CD4-positive, alpha-beta T cell treated with Interleukin-6 at 100 ng/mL for 8 hours (primary cell): Measurements from ENCODE around the gene BLM.

ENCODE experiments used
- DNase-seq: peaks from one replicate; pipeline ENCODE4 v3.0.0-alpha.2; 2020; ENCODE audit warnings: mixed read lengths, low spot score

Gene BLM

DNA sequence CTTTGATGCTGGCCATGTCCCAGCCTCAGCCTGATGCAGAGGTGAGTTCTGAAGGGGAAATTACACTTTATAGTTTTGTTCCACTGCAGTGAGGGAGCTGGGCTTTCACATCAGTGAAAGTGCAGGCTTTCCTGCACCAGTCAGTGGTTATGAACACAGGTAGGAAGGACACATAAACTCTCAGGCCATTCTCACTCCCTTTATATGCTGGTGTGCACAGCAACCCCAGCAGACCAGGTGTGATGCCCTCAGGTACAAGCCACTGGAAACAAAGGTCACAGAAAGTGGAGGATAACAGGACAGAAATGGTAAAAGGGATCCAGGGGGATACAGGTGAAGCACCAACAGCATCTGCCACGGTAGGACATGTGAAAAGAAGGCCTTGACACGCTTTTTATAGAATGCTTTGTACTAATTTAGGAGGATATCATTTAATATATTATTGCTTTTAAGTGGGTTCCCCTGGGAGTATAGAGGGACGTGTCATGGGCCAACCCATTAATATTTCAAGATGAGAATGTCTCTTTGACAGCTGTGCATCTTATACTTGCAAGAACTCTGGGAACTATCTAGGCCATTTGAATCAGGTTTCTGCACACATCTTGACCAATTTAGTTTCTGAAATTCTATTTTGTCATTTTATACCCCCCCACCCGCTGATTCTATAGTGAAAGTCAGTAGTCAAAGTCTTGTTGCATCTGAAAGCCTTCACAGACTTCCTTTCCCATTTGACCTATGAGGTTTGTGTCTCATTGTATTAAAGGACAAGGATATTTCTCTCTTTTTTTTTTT, 25.0 kb upstream of the BLM start:
- DNase-seq, result no peak

DNA sequence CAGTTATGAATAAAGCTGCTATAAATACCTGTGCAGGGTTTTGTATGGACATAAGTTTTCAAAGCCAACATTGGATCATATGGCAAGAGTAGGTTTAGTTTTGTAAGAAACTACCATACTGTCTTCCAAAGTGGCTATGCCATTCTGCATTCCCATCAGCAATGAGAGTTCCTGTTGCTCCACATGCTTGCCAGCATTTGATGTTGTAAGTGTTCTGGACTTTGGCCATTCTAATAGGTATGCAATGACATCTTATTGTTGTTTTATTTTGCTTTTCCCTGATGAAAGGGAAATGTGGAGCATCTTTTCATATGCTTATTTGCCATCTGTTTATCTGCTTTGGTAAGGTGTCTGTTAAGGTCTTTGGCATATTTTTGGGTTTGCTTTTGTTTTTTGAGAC, 22.2 kb upstream of the BLM start:
- no peak for DNase-seq

GRCh38 chr15:90697175-90697574, 20.0 kb upstream of the BLM start:
- no peak for DNase-seq

DNA sequence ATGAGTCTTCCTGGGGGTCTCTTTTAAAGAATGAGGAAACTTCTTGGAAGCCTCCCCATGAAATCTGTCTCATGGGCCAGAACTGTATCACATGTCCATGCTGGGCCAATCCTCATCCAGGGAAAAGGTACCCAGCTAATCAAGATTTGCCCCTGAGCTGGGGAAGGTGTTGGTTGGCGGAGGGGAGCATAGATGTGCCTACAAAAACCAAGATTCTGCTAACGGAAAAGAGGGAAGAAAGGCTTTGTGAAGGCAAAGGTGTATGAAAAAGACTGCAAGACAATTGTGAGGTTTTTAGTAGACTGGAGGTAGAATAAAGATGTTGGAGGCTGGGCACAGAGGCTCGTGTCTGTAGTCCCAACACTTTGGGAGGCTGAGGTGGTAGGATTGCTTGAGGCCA, 18.5 kb upstream of the BLM start:
- no peak for DNase-seq

DNA sequence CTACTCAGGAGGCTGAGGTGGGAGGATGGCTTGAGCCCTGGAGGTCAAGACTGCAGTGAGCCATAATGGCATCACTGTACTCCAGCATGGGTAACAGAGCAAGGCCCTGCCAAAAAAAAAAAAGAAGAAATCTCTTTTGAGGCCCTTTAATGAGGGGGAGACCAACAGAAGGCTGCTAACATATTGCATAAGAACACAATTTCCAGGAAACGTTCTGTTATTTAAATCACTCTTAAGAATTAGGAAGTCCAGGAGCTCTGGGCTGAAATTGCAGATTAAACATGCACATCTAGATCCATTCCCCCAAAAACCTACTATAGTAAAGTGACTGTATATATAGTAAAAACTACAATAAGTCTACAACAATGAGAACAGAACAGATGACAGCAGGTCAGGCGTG, 16.1 kb upstream of the BLM start:
- no peak for DNase-seq

DNA sequence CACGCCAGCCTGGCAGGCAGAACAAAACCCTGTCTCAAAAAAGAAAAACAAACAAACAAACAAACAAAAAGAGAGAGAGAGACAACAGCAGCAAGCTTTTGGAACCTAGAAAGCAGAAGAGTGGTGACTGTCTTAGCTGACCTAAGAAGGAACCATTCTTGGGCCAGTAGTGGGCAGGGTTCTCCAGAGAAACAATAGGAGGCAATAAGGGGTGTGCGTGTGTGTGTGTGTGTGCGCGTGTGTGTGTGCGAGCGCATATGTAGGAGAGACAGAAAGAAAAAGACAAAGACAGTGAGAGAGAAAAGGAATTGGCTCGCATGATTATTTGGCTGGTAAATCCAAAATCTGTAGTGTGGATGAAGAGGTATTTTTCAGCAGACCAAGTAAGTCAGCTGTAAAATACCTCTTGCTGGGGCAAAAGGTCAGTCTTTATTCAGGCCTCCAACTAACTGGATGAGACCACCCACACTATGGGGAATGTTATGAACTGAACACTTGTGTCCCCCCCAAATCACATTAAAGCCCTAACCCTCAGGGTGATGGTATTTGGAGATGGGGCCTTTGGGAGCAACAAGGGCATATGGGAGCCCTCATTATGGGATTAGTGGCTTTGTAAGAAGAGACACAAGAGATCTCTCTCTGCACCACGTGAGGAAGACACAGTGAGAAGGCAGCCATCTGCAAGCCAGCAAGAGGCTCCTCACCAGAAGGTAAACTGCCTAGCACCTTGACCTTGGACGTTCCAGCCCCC, 15.1 kb upstream of the BLM start:
- DNase-seq, result no peak

GRCh38 chr15:90703455-90703854, 13.7 kb upstream of the BLM start:
- no peak for DNase-seq

DNA sequence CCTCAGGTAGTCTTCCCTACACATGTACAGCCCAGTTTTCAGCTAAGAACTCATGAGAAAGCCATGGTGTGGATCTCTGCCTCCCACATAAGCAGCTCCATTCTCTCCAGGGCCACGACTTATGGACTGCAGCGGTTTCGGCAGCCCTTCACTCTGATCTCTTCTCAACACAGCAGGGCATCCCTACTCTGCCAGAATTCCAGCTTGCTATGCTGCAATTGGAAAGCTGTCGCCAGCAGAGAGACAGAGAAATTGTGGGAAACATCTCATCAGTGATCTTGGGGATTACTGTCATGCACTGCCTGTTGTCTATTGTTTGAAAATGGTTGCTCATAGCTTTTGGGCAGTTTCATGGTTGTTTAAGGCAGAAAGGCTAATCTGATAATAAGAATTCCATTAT, 11.9 kb upstream of the BLM start:
- no peak for DNase-seq

DNA sequence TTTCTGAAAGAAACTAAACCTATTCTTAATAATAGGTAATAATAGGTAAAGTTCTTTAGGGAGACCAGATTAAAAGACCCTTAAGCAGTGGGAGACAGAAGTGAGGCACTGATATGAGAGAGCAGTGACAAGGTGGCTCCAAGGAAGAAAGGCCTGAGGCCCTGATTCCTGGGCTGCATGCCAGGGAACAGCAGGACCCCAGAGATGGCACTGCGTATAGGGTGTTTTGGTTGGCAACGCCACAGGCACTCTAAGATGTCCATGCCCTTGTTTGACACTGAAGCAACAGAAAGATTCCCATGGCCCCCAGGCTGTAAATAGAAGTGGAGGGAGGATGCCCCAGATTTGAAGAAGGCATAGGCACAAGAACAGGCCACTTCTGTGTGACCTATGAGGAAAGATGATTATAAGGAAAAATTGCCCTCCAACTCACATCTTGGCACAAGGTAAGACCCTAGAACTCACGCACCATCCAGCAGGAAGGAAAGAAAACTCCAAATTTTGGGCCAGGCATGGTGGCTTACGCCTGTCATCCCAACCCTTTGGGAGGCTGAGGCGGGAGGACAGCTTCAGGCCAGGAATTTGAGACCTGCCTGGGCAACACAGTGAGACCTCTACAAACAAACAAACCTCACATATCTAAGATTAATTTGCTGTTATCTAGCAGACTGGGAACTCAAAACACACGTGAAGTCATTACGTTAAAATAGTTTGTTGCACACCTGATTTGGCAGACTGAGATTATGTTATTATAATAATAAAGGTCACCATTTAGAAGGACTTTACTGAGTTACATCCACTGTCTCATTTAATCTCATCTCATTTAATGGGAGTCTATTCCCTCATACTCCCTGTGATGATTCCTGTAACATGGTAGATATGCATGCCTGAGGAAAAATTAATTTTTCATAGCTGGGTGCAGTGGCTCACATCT, 10.5 kb upstream of the BLM start:
- DNase-seq, result no peak

GRCh38 chr15:90707489-90707888, 9.7 kb upstream of the BLM start:
- no peak for DNase-seq

- DNase-seq, result no peak
Measured at GRCh38 chr15:90708516-90708915, 8.6 kb upstream of the BLM start.

- no peak for DNase-seq
Measured at GRCh38 chr15:90709278-90709677, 7.9 kb upstream of the BLM start.

GRCh38 chr15:90710436-90711027, 6.6 kb upstream of the BLM start:
- no peak for DNase-seq

DNA sequence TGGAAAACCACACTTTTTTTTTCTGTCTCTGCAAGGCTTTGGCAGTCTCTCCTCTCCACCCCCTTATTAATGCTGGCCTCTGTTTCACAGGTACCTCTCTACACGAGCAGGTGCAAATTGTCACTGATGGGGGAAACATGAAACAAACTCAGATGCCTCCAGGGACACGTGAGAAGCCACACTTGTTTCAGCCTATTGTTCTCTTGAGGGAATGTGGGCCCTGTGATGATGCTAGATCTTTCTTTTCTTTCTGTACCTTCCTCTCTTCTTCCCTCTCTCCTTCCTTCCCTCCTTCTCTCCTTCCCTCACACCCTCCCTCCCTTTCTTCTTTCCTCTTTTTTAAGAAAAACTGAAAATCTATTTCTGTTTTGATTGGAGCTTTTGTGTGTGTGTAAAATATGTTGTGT, 5.7 kb upstream of the BLM start:
- no peak for DNase-seq

DNA sequence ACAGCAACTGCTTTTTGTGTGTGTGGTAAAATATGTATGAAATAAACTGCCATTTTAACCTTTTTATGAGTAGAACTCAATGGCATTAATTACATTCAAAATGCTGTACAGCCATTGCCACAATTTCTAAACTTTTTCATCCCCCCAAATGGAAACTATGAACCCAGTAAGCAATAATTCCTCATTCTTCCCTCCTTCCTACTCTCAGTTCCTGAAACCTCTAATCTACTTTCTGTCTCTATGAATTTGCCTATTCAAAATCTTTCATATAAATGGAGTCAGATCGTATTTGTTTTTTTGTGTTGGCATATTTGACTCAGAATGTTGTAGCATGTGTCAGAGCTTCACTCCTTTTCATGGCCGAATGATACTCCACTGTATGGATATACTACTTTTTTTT, 5.3 kb upstream of the BLM start:
- DNase-seq, result no peak

DNA sequence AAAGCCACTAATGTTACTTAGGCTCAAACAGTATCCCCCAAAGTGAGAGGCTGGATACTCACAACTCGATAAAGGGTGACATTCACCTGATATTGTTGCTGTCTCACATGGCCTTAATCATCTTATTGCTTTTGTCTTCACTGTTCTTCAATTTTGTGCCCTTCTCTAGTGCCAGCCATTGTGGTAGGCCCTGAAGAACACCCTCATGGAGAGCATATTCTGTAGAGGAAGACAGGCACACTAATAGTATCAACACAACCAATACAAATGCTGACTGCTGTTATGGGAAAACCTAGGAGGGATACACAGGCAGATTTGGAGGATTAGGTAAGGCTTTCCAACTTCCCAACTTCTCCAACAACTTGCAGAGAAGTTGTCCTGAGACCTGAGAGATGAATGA, 4.1 kb upstream of the BLM start:
- no peak for DNase-seq

GRCh38 chr15:90716317-90716975, 700 bp upstream of the BLM start:
- no peak for DNase-seq

DNA sequence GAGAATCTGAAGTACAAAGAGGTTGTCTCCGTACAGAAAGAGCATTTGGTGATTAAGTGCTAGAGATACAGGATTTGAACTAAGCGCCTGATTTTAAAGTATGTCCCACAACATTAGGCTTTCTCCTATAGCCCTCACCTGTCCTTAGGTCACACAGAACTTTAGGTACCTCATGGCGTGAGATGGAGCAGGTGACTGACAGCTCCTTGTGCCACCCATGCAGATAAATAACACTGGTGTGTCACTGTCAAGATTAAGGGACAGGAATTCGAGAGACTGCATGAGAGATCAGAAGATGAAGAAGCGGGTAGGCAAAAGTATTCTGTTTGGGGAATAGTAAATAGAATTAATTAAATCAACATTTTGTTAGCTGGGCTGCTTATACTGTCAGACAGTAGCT, 1.1 kb downstream of the BLM start:
- DNase-seq, result no peak

DNA sequence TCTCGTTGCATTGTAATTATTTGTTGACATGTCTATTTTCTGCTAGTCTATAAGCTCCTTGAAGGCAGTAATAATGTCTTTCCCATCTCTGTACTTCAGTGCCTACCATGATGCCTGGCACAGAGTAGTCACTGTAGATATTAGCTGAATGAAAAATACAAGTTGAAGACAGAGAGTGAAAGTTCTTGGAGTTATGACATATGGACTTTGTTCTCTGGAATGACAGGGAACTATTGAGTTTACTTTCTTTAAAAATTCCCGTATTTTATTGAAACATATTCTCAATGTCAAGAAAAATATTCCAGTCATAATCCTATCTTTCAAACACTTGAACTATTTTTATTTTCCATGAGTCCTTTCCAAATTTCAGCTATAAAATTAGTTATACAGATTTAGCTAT, 3.0 kb downstream of the BLM start:
- no peak for DNase-seq

DNA sequence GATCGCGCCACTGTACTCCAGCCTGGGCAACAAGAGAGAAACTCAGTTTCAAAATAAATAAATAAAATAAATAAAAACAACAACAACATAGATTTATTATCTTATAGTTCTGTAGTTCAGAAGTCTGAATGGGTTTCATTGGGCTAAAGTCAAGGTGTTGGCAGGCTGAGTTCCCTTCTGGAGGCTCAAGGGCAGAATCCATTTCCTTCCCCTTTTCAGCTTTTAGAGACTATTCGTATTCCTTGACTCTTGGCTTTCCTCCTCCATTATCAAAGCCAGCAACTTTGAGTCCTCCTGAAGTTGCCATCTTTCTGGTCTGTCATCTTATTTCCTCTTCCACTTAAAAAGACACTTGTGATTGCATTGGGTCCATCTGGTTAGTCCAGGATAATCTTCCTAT, 12.1 kb downstream of the BLM start:
- no peak for DNase-seq

- no peak for DNase-seq
Measured at GRCh38 chr15:90730290-90730689, 13.1 kb downstream of the BLM start.

DNA sequence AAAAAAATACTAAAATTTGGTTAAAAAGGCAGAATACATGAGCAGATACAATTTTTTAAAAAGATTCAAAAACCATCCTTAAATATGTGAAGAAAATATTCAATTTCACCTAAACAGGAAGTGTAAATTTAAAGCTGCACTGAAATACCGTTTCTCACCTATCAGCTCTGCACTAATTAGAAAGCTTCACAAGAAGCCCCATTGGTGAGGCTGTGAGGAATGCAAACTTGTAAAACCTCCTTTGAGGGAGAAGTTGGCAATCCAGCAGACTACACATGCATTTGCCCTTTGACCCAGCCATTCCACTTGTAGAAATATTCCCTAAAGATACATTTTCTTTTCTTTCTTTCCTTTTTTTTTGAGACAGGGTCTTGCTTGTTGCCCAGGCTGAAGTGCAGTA, 18.8 kb downstream of the BLM start:
- no peak for DNase-seq
